NCI-H1092 (cell line): Measurements from ENCODE around the gene C20orf173.

Source experiments
- DNase-seq: peaks from one replicate; lab custom pipeline; 2025; lab: John Stamatoyannopoulos, UW

C20orf173 gene

GRCh38 chr20:35506872-35507638 lies 22.4 kb downstream of the C20orf173 start:
- DNase-seq = no peak

GRCh38 chr20:35506179-35506578 lies 23.3 kb downstream of the C20orf173 start:
- no peak for DNase-seq

DNA sequence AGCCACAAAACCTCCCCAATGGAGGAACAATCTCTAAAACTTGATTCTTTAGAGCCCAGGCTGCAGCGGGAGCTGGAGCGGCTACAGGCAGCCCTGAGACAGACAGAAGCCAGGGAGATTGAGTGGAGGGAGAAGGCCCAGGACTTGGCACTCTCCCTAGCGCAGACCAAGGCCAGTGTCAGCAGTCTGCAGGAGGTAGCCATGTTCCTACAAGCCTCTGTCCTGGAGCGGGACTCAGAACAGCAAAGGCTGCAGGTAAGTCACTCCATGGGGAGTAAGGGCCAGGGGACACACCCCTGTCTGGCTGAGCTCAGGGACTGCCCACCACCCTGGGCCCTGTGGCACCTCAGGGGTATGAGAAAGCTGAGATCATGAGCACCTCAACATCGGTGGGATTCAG lies 24.7 kb downstream of the C20orf173 start:
- no peak for DNase-seq

- DNase-seq = no peak
Measured at GRCh38 chr20:35503841-35504561, 25.5 kb downstream of the C20orf173 start.

GRCh38 chr20:35503281-35503680 lies 26.2 kb downstream of the C20orf173 start:
- DNase-seq = no peak

GRCh38 chr20:35502352-35502751 lies 27.1 kb downstream of the C20orf173 start:
- no peak for DNase-seq

GRCh38 chr20:35499271-35499670 lies 30.2 kb downstream of the C20orf173 start:
- no peak for DNase-seq

GRCh38 chr20:35497780-35498189 lies 31.7 kb downstream of the C20orf173 start:
- no peak for DNase-seq

DNA sequence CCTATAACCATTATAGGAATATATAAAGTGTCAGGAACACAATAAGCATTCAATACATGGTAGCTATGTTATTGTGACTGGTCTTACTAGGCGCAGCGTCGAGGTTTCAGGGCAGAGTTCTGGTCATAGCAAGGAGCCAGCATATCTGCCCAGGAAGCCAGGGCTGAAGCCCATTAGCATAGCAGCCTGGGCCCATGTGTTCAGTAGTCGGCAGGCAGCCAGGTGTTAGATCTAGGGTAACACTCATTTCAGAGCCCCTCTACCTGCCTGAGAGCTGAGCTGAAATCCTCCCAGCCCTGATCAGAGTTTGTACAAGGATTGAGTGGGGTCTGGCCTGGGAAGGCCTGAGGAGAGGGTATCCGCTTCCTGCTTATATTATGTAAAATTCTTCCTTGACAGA lies 32.1 kb downstream of the C20orf173 start:
- DNase-seq = no peak

GRCh38 chr20:35496481-35496880 lies 33.0 kb downstream of the C20orf173 start:
- DNase-seq = no peak

DNA sequence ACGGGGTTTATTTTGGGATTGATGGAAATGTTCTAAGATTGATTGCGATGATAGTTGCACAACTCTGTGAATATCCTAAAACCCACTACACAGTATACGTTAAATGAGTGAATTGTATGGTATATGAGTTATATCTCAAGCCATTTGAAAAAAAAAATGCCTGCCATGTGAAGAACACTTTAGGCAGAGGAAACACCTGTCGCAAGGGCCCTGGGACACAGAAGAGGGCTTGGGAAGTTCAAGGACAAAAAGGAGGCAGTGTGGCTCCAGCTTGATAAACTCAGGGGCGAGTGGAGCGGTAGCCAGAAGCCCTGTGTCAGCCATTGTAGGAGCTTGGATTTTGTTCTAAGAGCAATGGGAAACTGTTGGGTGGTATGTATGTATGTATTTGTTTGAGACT lies 37.1 kb downstream of the C20orf173 start:
- DNase-seq = no peak

DNA sequence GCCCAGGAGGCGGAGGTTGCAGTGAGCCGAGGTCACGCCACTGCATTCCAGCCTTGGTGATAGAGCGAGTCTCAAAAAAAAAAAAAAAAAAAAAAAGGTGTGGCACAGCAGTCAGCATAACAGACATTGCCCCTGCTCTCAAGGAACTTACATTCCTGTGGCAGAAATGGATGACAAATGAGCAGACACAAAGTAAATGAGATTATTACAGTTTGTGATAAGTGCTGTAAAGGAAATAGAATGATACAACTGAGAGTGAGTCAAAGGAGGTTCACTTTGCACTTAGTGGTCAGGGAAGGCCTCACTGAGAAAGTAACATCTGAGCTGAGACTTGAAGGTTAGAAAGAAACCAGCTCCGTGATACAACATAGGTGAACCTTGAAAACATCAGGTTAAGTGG lies 37.6 kb downstream of the C20orf173 start:
- no peak for DNase-seq

GRCh38 chr20:35490736-35491181 lies 38.7 kb downstream of the C20orf173 start:
- no peak for DNase-seq

GRCh38 chr20:35489717-35490116 lies 39.7 kb downstream of the C20orf173 start:
- no peak for DNase-seq

GRCh38 chr20:35487479-35487878 lies 42.0 kb downstream of the C20orf173 start:
- no peak for DNase-seq

DNA sequence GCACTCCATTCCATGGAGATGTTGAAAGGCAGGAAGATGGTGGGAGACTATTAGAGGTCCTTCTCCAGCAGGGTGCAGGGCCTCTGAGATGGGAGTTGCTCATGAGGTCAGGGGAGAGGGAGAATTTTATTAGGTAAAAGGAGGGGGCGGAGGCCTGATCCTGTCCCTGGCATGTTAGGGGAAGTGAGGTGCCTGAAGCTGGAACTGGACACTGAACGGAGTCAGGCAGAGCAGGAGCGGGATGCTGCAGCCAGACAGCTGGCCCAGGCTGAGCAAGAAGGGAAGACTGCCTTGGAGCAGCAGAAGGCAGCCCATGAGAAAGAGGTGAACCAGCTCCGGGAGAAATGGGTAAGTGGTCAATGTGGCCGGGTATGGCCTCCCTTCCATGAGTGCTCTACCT lies 49.7 kb downstream of the C20orf173 start:
- no peak for DNase-seq

GRCh38 chr20:35478804-35479472 lies 50.5 kb downstream of the C20orf173 start:
- no peak for DNase-seq
